Subcutaneous abdominal adipose tissue (tissue), 5 donors: ENCODE measurements around the gene PHOSPHO1.

ENCODE experiments used
- H3K27ac ChIP-seq: one replicate; pipeline ENCODE4 v1.7.0; 2013; ENCODE audit warnings: low read depth, mild to moderate bottlenecking, inconsistent platforms, low read length, moderate library complexity
- H3K27me3 ChIP-seq, 5 donors: one replicate each; pipeline ENCODE4 v1.7.0; 2013; ENCODE audit warnings: low read length in 5 of 5, inconsistent platforms in 1 of 5; ENCODE audit not compliant: control insufficient read depth in 5 of 5, insufficient read depth in 4 of 5
- H3K36me3 ChIP-seq, 5 donors: one replicate each; pipeline ENCODE4 v1.7.0; 2013; ENCODE audit warnings: low read length in 5 of 5; ENCODE audit not compliant: control insufficient read depth in 5 of 5, insufficient read depth in 5 of 5
- H3K4me1 ChIP-seq, 5 donors: one replicate each; pipeline ENCODE4 v1.7.0; 2013; ENCODE audit warnings: low read length in 5 of 5, mild to moderate bottlenecking in 3 of 5, moderate library complexity in 1 of 5; ENCODE audit not compliant: control insufficient read depth in 5 of 5, insufficient read depth in 5 of 5
- H3K4me3 ChIP-seq, 5 donors: one replicate each; pipeline ENCODE4 v1.7.0; 2013; ENCODE audit warnings: low read length in 5 of 5, low read depth in 1 of 5
- H3K9ac ChIP-seq, 5 donors: one replicate each; pipeline ENCODE4 v1.7.0; 2013; ENCODE audit warnings: low read length in 5 of 5, mild to moderate bottlenecking in 4 of 5, moderate library complexity in 3 of 5
- H3K9me3 ChIP-seq, 5 donors: one replicate each; pipeline ENCODE4 v1.7.0; 2013; ENCODE audit warnings: low read length in 5 of 5; ENCODE audit not compliant: control insufficient read depth in 5 of 5
- donor health status: healthy.
- donor health status: healthy.
- donor health status: healthy.
- donor health status: healthy.
- donor health status: healthy.

Gene PHOSPHO1

GRCh38 chr17:49249292-49249794 lies 18.8 kb upstream of the PHOSPHO1 start:
- H3K4me1 ChIP-seq: peaks cover 0 to 8% (median 6%) of the 10 kb centered on the region in 5 donors
- no peak overlapping the region for H3K9ac ChIP-seq
- no peak overlapping the region for H3K27ac ChIP-seq
- peaks cover 0 to 5% (median 0%) of the 10 kb centered on the region in 5 donors for H3K27me3 ChIP-seq
- H3K36me3 ChIP-seq: no peaks in the 10 kb centered on the region
- H3K9me3 ChIP-seq: no peaks in the 10 kb centered on the region
- no peak overlapping the region for H3K4me3 ChIP-seq

- Histone ChIP-seq H3K9me3 (no peaks in the 10 kb centered on the region), H3K27ac (no peak overlapping the region), H3K4me1 (peaks cover 0 to 8% (median 6%) of the 10 kb centered on the region in 5 donors), H3K9ac (no peak overlapping the region), H3K36me3 (no peaks in the 10 kb centered on the region), H3K4me3 (no peak overlapping the region), H3K27me3 (peaks cover 0 to 5% (median 0%) of the 10 kb centered on the region in 5 donors)
These were observed 17.4 kb upstream of the PHOSPHO1 start for GRCh38 chr17:49247944-49248343.

- Histone ChIP-seq H3K4me1 (peaks cover 0 to 8% (median 6%) of the 10 kb centered on the region in 5 donors), H3K9me3 (no peaks in the 10 kb centered on the region), H3K27me3 (peaks cover 0 to 5% (median 0%) of the 10 kb centered on the region in 5 donors), H3K9ac (no peak overlapping the region), H3K36me3 (no peaks in the 10 kb centered on the region), H3K4me3 (no peak overlapping the region), H3K27ac (no peak overlapping the region)
These were observed 14.3 kb upstream of the PHOSPHO1 start for GRCh38 chr17:49244839-49245238.

- Histone ChIP-seq H3K9ac (no peak overlapping the region), H3K36me3 (no peaks in the 10 kb centered on the region), H3K27me3 (peaks cover 0 to 5% (median 0%) of the 10 kb centered on the region in 5 donors), H3K9me3 (no peaks in the 10 kb centered on the region), H3K27ac (no peak overlapping the region), H3K4me3 (no peak overlapping the region), H3K4me1 (no peaks in the 10 kb centered on the region)
These were observed 12.2 kb upstream of the PHOSPHO1 start for GRCh38 chr17:49242813-49243212.

- H3K36me3 ChIP-seq: no peaks in the 10 kb centered on the region
- no peaks in the 10 kb centered on the region for H3K9me3 ChIP-seq
- H3K9ac ChIP-seq: no peak overlapping the region
- H3K4me3 ChIP-seq: no peak overlapping the region
- no peaks in the 10 kb centered on the region for H3K4me1 ChIP-seq
- peaks cover 0 to 5% (median 0%) of the 10 kb centered on the region in 5 donors for H3K27me3 ChIP-seq
- H3K27ac ChIP-seq: no peak overlapping the region
These were observed 11.3 kb upstream of the PHOSPHO1 start for GRCh38 chr17:49241692-49242397.

GRCh38 chr17:49241040-49241439 lies 10.5 kb upstream of the PHOSPHO1 start:
- H3K9ac ChIP-seq: no peak overlapping the region

GRCh38 chr17:49240619-49241018 lies 10.0 kb upstream of the PHOSPHO1 start:
- H3K9ac ChIP-seq: no peak overlapping the region
- H3K27me3 ChIP-seq: peaks cover 0 to 5% (median 0%) of the 10 kb centered on the region in 5 donors
- no peaks in the 10 kb centered on the region for H3K9me3 ChIP-seq
- H3K36me3 ChIP-seq: no peaks in the 10 kb centered on the region
- H3K27ac ChIP-seq: no peak overlapping the region
- H3K4me3 ChIP-seq: no peak overlapping the region
- H3K4me1 ChIP-seq: no peaks in the 10 kb centered on the region

More at GRCh38 chr17:49241040-49241439, 10.5 kb upstream of the PHOSPHO1 start:
- H3K4me3 ChIP-seq: no peak overlapping the region
- H3K9me3 ChIP-seq: no peaks in the 10 kb centered on the region
- H3K4me1 ChIP-seq: no peaks in the 10 kb centered on the region
- H3K27ac ChIP-seq: no peak overlapping the region
- peaks cover 0 to 5% (median 0%) of the 10 kb centered on the region in 5 donors for H3K27me3 ChIP-seq
- no peaks in the 10 kb centered on the region for H3K36me3 ChIP-seq

- no peaks in the 10 kb centered on the region for H3K9me3 ChIP-seq
- H3K36me3 ChIP-seq: no peaks in the 10 kb centered on the region
- no peak overlapping the region for H3K9ac ChIP-seq
- no peak overlapping the region for H3K27ac ChIP-seq
- no peaks in the 10 kb centered on the region for H3K4me1 ChIP-seq
- peaks cover 0 to 5% (median 0%) of the 10 kb centered on the region in 5 donors for H3K27me3 ChIP-seq
- H3K4me3 ChIP-seq: no peak overlapping the region
These were observed 9.4 kb upstream of the PHOSPHO1 start for GRCh38 chr17:49239963-49240362.

- H3K36me3 ChIP-seq: no peaks in the 10 kb centered on the region
- no peak overlapping the region for H3K27ac ChIP-seq
- H3K27me3 ChIP-seq: peaks cover 0 to 10% (median 6%) of the 10 kb centered on the region in 5 donors
These were observed 5.3 kb upstream of the PHOSPHO1 start for GRCh38 chr17:49235896-49236295.

GRCh38 chr17:49234509-49235080 lies 4.0 kb upstream of the PHOSPHO1 start:
- H3K27me3 ChIP-seq: peaks cover 3 to 17% (median 11%) of the 10 kb centered on the region in 5 donors
- H3K36me3 ChIP-seq: no peaks in the 10 kb centered on the region
- H3K4me3 ChIP-seq: no peak overlapping the region
- H3K27ac ChIP-seq: no peak overlapping the region
- no peaks in the 10 kb centered on the region for H3K9me3 ChIP-seq
- H3K4me1 ChIP-seq: peaks cover 0 to 18% (median 14%) of the 10 kb centered on the region in 5 donors
- no peak overlapping the region for H3K9ac ChIP-seq

More at GRCh38 chr17:49235896-49236295, 5.3 kb upstream of the PHOSPHO1 start:
- no peak overlapping the region for H3K4me3 ChIP-seq
- peaks cover 0 to 6% (median 5%) of the 10 kb centered on the region in 5 donors for H3K4me1 ChIP-seq
- H3K9ac ChIP-seq: no peak overlapping the region
- H3K9me3 ChIP-seq: no peaks in the 10 kb centered on the region
